Ureter (tissue), 1 donor: Measurements from ENCODE around the gene RPP25L. TPM values are rescaled to one million over a fixed set of nuclear protein-coding genes. Genes with fewer than 3 reads are reported as not detected.

Source experiments
- DNase-seq: peaks from one replicate; pipeline ENCODE4 v3.0.0-alpha.2; 2020; ENCODE audit warnings: low spot score
- total RNA-seq: library from RNA; stranded (reverse); gene quantifications from one replicate; pipeline ENCODE4 v1.2.4, GENCODE V29; 2023
- donor health status: DM: yes; HTN: yes; CAD: no.

Gene RPP25L
- total RNA-seq, 1 donor from 2014 or later, result 26.0 TPM

DNA sequence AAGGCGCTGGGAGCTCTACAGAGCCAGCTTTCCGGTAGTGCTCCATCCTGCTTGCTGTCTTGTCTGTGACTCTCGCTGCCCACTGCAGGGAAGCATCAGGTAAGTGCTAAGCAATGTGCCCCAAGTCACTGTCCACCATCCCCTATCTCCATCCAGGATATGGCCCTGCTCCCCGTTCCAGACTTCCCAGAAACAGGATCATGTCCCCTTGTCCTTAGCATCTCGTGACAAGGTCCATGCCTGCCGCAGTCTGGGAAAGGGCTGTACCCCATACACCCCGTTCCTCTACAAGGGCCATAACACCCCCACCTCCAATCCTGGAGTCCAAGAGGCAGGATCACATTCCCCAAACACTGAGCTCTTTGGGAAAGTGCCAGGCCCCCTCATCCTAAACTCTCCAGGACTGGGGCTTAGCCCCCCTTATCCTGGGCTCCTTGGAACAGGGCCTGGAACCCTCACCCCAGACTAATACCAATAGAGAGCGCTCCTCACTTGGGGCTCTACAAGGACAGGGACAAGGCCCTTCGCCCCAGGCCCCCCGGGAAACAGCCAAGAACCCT is 566 bp downstream of the RPP25L start:
- DNase-seq, result no peak

DNA sequence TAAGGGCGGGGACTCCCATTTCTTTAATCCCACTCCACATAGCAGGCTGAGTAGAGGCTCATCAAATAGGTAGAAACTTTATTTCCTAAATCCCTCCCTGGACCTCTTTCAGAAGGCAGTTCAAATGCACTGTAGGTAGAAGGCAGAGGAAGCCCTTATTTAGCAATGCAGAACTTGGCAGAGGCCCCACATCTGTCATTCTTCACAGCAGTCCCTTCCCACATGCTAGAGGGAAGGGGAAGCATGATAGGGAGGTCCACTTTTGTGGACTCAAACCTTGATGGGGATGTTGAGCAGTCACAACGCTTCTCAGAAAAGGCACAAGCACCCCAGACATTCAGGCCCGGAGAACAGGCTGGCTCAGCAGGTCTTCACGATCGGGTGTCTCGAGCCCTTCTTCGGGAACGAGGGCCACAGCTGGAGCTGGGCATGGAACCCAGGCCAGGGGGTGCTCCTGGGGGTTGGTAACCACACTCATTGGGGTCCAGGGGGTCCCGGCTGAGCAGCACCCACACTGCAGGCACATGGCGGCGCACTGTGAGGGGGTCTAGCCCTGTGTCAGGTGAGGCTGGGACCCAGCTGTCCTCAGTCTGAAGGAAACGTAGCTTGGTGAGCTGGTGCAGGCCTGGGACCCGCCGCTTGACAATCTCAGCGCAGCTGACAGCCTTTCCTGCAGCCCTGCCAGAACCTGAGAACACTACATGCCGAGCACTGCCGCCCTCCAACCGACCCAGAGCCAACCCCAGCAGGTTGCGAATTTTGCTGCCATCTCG is 1.3 kb downstream of the RPP25L start:
- DNase-seq, result no peak

DNA sequence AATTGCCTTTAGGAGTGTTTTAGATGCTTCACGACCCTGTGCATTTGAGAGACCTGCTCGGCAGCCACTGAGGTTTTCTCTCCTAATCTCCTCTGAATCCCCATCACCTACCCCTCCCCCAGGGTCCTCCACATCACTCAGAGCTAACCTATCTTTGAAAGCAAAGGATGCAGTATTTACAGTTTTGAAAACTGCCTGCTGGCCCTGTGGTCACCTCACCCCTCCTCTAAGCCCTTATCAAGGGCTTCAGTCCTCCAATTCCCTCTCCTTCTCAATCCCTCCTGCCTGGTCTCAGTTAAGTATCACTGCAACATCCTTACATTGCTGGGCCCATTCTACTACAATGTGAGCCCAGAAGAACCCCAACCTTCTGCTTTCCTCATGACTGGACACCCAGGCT is 4.6 kb downstream of the RPP25L start:
- no peak for DNase-seq

DNA sequence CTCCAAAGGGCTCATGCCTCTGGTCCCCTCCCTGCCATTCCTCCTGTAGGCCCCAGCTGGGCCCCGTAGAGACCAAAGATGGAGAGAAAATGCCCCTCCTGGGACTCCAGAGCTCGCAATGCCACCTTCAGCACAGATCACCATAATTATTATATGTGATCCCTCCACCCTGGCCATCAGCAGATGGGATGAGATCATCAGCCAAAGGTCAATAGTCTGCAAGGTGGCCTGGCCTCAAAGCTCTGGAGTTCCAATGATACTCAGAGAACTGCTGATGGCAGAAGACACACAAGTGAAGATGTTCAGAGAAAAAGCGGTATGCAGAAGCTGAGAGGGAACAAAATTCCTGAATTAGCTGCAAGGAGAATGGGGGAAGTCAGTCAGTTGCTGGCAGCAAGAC is 5.0 kb downstream of the RPP25L start:
- no peak for DNase-seq

DNA sequence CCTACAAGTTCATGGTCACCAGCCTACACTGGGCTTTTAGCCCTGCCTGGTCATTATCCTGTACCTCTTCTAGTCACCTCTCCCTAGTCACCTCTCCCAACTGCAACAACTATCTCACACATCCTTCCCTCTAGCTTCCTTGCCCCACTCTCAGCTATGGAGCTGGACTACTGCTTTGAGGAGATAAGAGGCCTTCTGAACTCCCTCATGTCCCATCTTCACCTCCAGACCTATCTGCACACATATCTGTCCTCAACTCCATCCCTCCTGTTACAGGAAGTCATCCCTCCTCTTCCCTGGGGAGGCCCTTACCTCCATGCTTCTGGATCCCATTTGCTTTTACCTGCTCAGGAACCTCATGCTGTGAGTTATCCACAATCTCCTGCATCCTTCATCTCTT is 5.7 kb downstream of the RPP25L start:
- no peak for DNase-seq

DNA sequence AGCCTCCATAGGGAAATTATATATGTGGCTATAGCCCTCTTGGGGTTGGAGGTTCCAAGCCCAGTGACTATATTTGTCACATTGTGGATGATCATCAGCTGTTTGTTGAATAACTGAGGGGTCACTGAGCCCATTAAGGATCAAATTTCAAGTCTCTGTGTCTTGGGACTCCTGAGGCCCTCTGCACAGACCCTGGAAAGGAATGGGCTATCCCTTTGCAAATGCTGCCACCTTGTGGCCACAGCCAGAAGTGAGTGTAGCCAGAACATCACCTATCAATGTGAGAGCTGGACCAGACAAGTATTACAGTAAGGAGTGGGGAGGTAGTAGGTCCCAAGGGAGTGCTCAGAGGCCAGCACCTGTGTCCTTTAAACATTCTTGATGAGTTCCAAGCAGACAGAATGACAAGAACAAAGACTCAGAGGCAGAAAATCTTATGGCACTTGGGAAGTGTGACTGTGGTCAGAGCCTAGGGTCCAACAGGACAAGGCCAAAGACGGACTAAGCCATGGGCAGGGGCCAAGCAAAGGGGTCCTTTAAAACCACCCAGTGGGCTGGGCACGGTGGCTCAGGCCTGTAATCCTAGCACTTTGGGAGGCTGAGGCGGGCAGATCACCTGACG is 8.2 kb downstream of the RPP25L start:
- peak; percentile 86 for DNase-seq

DNA sequence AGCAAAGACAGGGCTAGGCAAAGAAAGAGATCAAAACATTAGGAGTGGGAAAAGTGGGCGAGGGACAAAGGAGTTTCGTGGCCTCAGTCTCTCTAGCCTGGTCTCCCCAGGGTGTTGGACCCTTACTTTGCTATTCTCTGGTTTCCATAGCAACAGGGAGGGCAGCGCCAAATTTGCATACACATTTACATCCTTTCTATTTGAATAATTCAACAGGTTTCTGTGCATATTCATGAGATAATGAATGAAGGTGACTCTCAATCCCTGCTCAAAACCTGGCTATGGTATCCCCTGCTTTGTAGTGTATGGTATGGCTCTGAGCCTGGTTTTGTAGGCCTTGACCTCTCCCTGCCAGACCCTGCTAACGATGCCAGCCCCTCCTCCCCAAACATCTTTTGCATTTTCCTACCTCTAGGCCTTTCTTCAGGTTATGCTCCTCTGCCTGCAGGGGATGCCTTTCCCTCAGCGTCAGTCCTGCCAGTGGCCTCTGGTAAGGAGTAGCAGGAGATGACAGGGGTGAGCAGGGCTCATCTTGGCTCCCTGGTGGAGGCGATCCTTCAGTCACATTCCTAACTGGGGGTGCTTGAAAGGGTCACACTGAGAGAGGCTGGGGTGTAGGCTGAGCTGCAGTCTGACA is 9.8 kb downstream of the RPP25L start:
- no peak for DNase-seq

DNA sequence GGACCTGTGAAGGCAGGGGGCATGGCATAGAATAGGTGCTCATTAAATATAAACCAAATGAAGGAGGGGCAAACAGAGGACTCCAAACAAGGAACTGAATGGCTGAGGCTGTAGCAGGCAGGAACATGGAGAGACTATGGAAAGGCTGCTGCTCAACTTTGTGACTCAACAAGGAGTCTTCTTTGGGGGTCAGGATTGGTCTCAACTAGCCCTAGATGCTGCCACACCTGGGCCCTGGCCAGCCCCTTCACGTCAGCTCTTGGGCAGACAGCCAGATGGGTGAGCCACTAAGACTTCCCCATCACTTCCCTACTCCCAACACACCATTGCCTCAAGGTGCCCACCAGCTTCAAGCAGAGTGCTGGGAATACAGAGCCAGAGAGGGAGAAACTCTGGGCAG is 11.0 kb downstream of the RPP25L start:
- peak; percentile 57 for DNase-seq

DNA sequence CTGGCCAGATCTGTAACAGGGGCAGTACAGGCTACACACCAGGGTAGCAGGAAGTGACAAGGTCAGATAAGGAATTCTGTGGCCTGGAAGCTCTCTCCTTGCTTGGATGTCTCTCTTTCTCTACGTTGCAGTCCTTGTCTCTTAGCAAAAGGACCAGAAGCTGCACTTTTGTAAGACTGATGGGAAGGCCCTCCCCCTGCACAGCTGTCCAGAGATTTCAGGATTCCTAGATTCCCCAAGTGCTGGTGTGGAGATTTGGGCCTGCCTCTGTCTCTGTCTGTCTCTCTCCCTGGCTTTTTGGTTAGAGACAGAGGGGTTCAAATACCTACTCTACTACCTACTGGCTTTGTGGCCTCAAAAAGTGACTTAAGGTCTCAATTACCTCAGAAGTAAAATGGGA is 12.4 kb downstream of the RPP25L start:
- no peak for DNase-seq

DNA sequence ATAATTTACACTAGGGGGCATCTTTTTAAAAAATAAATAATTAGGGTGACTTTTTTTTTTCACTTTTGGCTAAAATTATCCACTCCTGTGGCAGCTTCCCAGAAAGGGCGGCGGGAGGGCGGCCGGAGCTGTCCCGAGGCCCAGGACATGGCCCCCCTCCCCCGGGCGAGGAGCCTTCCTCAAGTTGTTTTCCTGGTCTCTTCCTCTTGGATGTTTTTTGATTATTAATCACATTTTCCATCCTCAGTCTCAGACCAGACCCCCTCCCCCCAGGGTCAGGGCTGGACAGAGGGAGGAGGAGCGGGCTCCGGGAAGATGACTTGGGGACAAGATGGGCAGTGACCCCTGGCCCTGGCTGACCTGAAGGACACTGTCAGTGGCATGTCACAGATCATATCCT is 17.7 kb downstream of the RPP25L start:
- peak; percentile 54 for DNase-seq

DNA sequence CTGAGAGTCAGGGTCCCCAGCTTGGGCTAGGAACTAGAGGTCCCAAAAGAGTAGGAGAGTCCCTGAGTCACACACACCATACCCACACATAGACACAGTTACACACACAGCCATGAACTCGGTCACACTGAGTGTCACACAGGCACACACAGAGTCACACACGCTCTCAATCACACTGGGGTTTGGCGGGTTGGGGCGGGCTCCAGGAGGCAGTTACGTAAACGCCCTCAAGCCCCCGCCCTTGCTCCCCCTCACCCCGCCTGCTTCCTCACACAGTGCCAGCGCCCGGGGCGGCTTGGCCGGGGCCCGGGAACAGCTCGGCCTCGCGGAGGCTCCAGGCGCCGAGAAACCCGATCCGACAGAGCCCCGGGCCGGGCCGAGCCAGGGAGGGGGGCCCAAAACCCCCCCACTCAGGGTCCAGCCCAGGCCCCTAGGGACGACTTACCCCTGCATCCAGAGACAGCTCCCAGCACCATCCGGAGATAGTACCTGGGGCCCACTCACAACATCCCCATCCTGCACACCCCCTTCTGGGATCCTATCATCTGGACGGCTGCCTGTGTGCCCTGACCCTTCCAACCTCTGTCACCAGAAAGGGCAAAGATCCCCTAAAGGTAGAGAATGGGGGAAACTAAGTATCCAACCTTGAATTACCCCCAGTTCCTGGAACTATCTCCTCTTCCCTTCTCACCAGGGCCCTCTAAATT is 18.8 kb downstream of the RPP25L start:
- DNase-seq, result peak; percentile 82

DNA sequence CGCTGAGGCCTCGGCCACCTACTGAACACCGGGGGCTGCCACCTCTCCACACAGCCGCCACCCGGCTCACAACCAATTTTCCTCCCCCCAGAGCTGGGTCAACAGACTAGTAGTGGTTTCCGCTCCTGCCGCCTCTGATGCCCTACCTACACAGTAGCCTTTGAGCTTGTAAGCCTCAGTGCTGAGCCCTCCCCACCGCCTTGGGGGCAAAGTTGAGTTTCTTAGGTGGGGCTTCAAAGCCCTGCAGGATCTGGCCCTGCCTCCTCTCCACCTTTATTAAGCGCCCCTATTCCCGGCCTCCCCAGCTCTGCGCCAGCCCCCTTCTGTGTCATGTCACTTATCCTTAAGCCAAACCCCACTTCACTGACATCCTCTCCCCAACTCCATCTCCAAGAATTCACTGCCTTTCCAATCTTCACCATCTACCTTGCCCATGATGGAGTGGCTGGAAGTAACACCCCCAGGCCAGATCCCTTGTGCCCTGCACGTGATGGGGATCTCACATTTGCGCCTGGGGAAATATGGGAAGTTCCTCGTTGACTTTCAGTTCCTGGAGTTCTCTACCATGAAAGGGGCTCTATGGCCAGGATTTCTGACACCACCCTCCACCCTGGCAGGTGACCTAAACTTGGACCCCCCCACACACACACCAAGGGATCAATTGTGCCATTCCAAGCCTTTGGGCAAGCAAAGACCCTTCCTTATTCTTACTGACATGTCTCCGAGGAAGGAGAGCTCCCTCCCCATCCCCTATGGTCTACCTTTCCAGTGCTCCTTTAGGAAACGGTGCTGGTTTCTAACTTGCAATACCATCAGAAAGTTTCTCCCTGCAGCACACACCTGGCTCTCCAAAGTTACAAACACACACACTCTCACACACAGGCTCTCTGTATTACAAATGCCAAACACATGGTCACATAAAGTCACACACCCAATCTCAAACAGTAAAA is 19.7 kb downstream of the RPP25L start:
- no peak for DNase-seq

DNA sequence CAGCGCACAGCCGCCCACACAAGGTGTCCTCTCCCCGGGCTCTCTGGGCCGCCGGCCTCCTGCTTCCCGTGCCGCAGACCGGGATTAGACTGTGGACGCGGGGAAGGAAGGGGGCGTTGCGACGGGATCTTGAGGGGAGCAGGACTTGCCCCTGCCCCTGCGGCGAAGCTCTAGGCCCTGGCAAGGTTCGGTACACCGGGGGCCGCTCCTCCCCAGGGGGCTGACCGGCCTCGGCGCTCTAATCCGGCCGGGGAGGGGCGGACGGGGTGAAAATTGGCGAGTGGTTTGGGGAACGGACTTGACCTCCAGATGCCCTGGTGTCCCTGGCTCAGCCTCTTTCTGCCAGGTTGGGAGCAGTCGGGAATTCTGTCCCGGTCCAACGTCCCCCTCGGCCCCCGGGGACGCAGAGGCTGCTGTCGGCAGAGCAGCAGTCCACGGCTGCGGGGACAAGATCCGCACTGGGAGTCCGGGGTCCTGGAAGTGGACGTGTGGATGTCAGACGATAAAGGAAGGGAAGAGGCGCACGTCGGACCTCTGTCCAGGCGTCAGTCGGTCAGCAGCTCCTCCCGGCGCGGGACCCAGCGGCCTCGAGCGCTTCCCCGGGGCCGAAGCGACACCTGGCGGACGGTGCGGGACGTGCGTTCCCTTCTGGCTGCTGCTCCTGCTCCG is 20.5 kb downstream of the RPP25L start:
- peak; percentile 89 for DNase-seq

DNA sequence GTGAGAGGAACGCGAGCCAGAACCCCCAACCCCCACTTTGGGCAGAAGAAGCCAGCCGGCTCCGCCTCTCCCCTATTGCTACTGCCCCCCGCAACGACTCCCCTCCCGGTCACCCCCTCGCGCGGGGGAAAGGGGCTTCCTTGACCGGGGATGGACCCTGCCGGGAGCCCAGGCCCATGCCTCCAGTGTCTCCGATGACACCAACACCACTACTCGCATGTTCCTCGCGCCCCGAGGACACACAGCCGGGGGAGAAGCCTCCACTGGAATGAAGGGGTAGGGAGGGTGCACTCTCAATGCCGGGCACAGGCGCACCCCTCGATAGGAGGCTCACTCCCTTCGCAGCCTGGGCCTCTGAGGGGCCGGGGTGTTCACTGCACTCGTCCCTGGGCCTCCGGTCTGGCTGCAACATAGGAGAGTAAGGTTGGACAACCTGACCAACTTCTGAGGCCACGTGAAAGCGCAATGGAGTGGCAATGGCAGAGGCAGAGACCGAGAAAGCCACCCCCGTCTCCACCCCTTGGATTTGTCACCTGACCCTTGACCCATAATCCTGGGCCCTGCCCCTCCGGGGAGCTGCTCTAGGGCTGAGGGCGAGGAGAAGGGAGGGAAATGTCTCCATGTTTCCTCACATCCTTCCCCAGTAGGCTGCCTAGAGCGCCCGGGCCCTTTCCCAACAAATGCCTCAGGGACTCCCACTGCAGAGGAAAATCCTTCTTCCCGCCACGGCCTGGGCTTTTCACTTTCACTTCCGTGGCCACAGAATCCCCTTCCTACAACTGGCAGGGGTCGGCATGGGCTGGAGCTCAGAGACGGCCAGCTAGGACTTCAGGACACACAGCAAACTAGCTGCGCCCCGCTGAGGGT is 21.3 kb downstream of the RPP25L start:
- peak; percentile 54 for DNase-seq

DNA sequence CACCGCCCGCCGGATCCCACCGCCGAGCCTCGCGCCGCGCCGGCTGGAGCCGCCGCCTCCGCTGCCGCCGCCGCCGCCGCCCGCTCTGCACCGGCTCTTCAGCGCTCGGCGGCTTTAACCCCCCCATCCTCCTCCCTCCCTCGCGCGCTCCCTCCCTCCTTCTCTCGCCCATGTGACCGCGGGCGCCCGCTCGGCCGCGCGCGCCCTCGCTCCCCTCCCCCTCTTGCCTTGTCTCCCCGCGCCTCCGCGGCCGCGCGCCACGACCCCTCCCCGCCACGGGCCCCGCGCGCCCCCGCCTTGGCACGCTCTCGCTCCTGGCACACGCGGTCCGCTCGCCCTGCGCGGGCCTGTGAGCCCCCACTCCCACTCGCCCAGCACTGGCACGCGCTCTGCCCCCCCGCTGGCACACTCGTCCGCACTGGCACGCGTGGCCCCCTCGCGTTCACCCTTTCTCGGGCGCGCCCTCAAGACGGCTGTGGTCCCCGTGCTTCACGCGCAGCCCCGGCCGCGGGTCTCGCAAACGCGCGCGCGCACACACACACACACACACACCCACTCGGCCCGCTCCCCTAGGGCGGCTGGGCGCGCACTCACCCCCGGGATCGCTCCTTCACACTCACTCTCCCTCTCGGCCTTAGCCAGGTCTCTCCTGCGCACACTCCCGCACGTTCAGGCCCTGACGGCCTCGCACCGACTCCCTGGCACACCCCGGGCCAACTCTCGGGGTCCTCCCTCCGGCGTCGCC is 22.1 kb downstream of the RPP25L start, which contains the start of gene CNTFR:
Gene CNTFR (minus strand): TSS at position 89 of the 745 bp plus-strand sequence. CDS start 20,743 bp downstream, outside the sequence.
- no peak for DNase-seq

DNA sequence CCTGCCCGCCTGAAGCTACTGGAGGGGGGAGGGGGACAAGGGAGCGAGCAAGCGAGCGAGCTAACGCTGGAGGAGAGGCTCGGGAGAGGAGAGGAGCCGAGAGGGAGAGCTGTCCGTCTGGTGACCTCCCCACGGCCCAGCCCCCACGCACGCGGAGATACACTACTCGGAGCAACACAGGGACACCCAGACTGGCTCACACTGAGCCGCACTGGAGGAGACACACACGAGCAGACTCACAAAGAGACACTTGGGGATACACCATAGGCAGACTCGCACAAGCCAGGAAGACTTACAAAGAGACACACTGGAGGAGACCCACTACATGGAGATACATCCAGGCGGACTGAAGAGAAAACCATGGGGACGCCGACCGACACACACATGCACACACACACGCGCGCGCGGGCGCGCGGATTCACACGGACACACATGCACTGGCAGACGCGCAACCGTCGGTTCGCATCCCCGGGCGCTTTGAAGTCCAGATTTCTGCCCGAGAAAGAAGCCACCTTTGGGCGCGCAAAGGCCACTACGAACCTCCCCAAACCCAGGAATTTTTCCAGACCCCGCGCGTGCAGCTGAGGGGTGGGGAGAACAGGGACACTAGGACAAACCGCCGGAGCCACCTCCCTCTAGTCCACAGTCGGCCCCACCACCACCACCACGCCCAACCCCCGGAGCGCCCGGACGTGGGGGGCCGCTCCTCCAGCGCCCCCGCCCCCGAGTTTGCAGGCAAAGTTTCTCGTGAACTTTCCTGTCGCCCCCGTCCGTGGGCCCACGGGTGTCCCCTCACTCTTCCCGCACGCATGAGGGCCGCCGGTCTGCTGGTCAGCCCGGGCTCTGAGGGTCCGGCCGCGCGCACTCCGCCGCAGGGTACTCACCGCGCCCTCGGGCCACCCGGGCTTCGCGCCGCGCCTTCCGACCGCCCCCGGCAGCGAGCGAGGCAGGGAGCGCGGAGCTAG is 22.9 kb downstream of the RPP25L start:
- no peak for DNase-seq

DNA sequence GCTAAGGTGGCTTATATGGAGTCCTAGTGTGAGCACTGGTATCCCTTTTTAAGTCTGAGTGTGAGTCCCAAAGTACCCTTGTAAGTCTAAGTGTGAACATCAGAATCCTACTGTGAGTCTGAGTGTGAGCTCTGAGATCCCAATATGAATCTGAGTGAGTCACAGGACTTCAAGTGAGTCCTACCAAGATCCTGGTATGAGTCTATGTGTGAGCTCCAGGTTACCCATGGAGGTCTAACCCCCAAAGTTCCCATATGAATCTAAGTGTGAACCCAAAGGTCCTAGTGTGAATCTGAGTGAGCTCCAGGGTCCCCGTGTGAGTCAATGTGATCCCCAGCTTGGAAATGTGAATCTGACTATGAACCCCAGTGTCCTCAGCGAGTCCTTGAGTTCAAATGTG is 24.6 kb downstream of the RPP25L start:
- no peak for DNase-seq
